MCF 10A (cell line): ENCODE measurements around the gene SUPT7L. TPM values are rescaled to one million over a fixed set of nuclear protein-coding genes. Genes with fewer than 3 reads are reported as not detected.
A peak's percentile ranks its signal among the peaks of the same experiment; 100 is the strongest.

Experiments
- BruUV-seq: library from RNA; stranded (reverse); fragments of 400-500 nt; replicated peaks from 2 replicates; lab custom pipeline; 2021; lab: Mats Ljungman, UMichigan
- CTCF ChIA-PET: fragments of 300-600 bp; sonication (Branson Sonifier 250); formaldehyde crosslinking; extraction: SDS; loops from one replicate; lab custom pipeline; 2021; ENCODE audit warnings: antibody characterized with exemption, inconsistent platforms; lab: Yijun Ruan, JAX
- POLR2A ChIA-PET: fragments of 300-600, 350-650 bp; sonication (Branson Sonifier 250); formaldehyde crosslinking; extraction: SDS; loops from one replicate; lab custom pipeline; 2020; ENCODE audit warnings: antibody characterized with exemption, inconsistent platforms; lab: Yijun Ruan, JAX
- DNase-seq: peaks from one replicate; pipeline ENCODE4 v3.0.0-alpha.2; 2018; ENCODE audit not compliant: unreplicated experiment
- H3K27ac Mint-ChIP-seq: one replicate; pipeline ENCODE4 v1.8.0; 2022; ENCODE audit warnings: mild to moderate bottlenecking, low read depth, mixed read lengths; ENCODE audit not compliant: unreplicated experiment
- H3K27me3 Mint-ChIP-seq: one replicate; pipeline ENCODE4 v1.8.0; 2022; ENCODE audit warnings: mixed read lengths; ENCODE audit not compliant: insufficient read depth, unreplicated experiment
- H3K36me3 Mint-ChIP-seq: one replicate; pipeline ENCODE4 v1.8.0; 2022; ENCODE audit warnings: mild to moderate bottlenecking, moderate library complexity, mixed read lengths; ENCODE audit not compliant: insufficient read depth, unreplicated experiment
- H3K4me1 Mint-ChIP-seq: one replicate; pipeline ENCODE4 v1.8.0; 2022; ENCODE audit warnings: mixed read lengths; ENCODE audit not compliant: insufficient read depth, unreplicated experiment
- H3K4me3 Mint-ChIP-seq: one replicate; pipeline ENCODE4 v1.8.0; 2022; ENCODE audit warnings: mild to moderate bottlenecking, moderate library complexity, mixed read lengths; ENCODE audit not compliant: unreplicated experiment
- H3K9me3 Mint-ChIP-seq: one replicate; pipeline ENCODE4 v1.8.0; 2022; ENCODE audit warnings: mixed read lengths; ENCODE audit not compliant: unreplicated experiment
- intact Hi-C: fragments of 100-400 bp; cut with micrococcal nuclease; formaldehyde crosslinking; loops from 2 replicates; pipeline ENCODE4 v1.14.1; 2022
- total RNA-seq: library from RNA; stranded (reverse); gene quantifications from 2 replicates; pipeline ENCODE4 v1.2.3, GENCODE V29; 2022
- TF ChIP-seq, protein P1 (sequence below): fragments of 200-600 bp; IDR thresholded peaks from one replicate; pipeline ENCODE4 v1.8.0; 2022; ENCODE audit warnings: antibody characterized with exemption, mild to moderate bottlenecking; ENCODE audit not compliant: unreplicated experiment

Gene SUPT7L
- total RNA-seq, 1 experiment from 2014 or later: 36.4 TPM

- ChIA-PET POLR2A (interaction anchor here (0.7 to 1.7 kb wide), 6 partner anchors 28 to 689 kb away, joined by 3 to 8 read pairs (median 4); no protein-coding TSS in a partner anchor), CTCF (interaction anchor here (0.6 to 2.3 kb wide), 6 partner anchors 8 to 560 kb away, joined by 4 to 9 read pairs (median 6); no protein-coding TSS in a partner anchor)
- Mint-ChIP-seq H3K9me3 (no peaks in the 10 kb centered on the region), H3K36me3 (no peaks in the 10 kb centered on the region), H3K4me1 (peaks cover 39% of the 10 kb centered on the region), H3K4me3 (no peak overlapping the region), H3K27ac (peak overlapping the region; percentile 47), H3K27me3 (no peaks in the 10 kb centered on the region)
- TF ChIP-seq, protein P1, sequence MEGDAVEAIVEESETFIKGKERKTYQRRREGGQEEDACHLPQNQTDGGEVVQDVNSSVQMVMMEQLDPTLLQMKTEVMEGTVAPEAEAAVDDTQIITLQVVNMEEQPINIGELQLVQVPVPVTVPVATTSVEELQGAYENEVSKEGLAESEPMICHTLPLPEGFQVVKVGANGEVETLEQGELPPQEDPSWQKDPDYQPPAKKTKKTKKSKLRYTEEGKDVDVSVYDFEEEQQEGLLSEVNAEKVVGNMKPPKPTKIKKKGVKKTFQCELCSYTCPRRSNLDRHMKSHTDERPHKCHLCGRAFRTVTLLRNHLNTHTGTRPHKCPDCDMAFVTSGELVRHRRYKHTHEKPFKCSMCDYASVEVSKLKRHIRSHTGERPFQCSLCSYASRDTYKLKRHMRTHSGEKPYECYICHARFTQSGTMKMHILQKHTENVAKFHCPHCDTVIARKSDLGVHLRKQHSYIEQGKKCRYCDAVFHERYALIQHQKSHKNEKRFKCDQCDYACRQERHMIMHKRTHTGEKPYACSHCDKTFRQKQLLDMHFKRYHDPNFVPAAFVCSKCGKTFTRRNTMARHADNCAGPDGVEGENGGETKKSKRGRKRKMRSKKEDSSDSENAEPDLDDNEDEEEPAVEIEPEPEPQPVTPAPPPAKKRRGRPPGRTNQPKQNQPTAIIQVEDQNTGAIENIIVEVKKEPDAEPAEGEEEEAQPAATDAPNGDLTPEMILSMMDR: no peak
- no peak for DNase-seq
- intact Hi-C loops: no loop called here
- no TSS peak for BruUV-seq
Observed at GRCh38 chr2:27711804-27712203, 48.4 kb upstream of the SUPT7L start.

- Mint-ChIP-seq H3K27ac (peak overlapping the region; percentile 7), H3K36me3 (no peaks in the 10 kb centered on the region), H3K4me3 (no peak overlapping the region), H3K27me3 (no peaks in the 10 kb centered on the region), H3K9me3 (no peaks in the 10 kb centered on the region), H3K4me1 (peaks cover 41% of the 10 kb centered on the region)
- no TSS peak for BruUV-seq
- ChIA-PET POLR2A (interaction anchor here (0.5 to 1.7 kb wide), 10 partner anchors 14 to 690 kb away, joined by 3 to 8 read pairs (median 4); no protein-coding TSS in a partner anchor), CTCF (interaction anchor here (0.6 to 1.2 kb wide), 3 partner anchors 28 to 561 kb away, joined by 3 to 4 read pairs (median 3); no protein-coding TSS in a partner anchor)
- DNase-seq: peak; percentile 71
- intact Hi-C loops: no loop called here
- TF ChIP-seq, protein P1: no peak
Observed at GRCh38 chr2:27710640-27711430, 47.4 kb upstream of the SUPT7L start.

GRCh38 chr2:27709960-27710575, 46.7 kb upstream of the SUPT7L start:
- BruUV-seq: no TSS peak
- POLR2A ChIA-PET: interaction anchor here (0.7 kb wide), 1 partner anchor 13 kb away, joined by 3 read pairs; no protein-coding TSS in a partner anchor
- intact Hi-C loops: loop anchor here (5.0 to 10.0 kb wide), 3 partner anchors 182 to 1045 kb away; partner anchors contain the start of genes BABAM2, PPP1CB and RBKS
- Mint-ChIP-seq H3K27ac (peak overlapping the region; percentile 59), H3K4me3 (no peak overlapping the region), H3K36me3 (no peaks in the 10 kb centered on the region), H3K4me1 (peaks cover 48% of the 10 kb centered on the region), H3K27me3 (no peaks in the 10 kb centered on the region), H3K9me3 (no peaks in the 10 kb centered on the region)
- CTCF ChIA-PET: interaction anchor here (0.5 to 1.2 kb wide), 2 partner anchors 27 to 1208 kb away, joined by 3 read pairs; no protein-coding TSS in a partner anchor
- TF ChIP-seq, protein P1: no peak
- no peak for DNase-seq
